HEK293T (cell line): ENCODE results near the gene MAD1L1.
A peak's percentile ranks its signal among the peaks of the same experiment; 100 is the strongest.

ENCODE experiments used
- CTCF ChIA-PET: fragments of 350-600 bp; formaldehyde crosslinking; extraction: SDS; loops from one replicate; lab custom pipeline; 2021; ENCODE audit warnings: antibody characterized with exemption, inconsistent platforms; lab: Yijun Ruan, JAX
- POLR2A ChIA-PET: fragments of 350-600 bp; formaldehyde crosslinking; extraction: SDS; loops from one replicate; lab custom pipeline; 2020; ENCODE audit warnings: antibody characterized with exemption, inconsistent platforms; lab: Yijun Ruan, JAX
- DNase-seq: peaks from one replicate; pipeline ENCODE4 v3.0.0; 2012; ENCODE audit warnings: mixed read lengths; ENCODE audit errors: extremely low spot score
- ARNT ChIP-seq: fragments of 450-650 bp; IDR thresholded peaks from 2 replicates; pipeline ENCODE4 v1.6.1; 2017; ENCODE audit warnings: mild to moderate bottlenecking
- BHLHE40 ChIP-seq: fragments of 450-650 bp; IDR thresholded peaks from 2 replicates; pipeline ENCODE4 v1.6.1; 2016; ENCODE audit warnings: mild to moderate bottlenecking, moderate library complexity, borderline replicate concordance
- CTBP1 ChIP-seq: fragments of 450-650 bp; IDR thresholded peaks from 2 replicates; pipeline ENCODE4 v1.6.1; 2016; ENCODE audit warnings: borderline replicate concordance
- ELF4 ChIP-seq: fragments of 450-650 bp; IDR thresholded peaks from 2 replicates; pipeline ENCODE4 v1.6.1; 2017; ENCODE audit warnings: antibody characterized with exemption
- FOXA1 ChIP-seq: fragments of 450-650 bp; IDR thresholded peaks from 2 replicates; pipeline ENCODE4 v1.6.1; 2016; ENCODE audit warnings: mild to moderate bottlenecking
- FOXK2 ChIP-seq: fragments of 450-650 bp; IDR thresholded peaks from 2 replicates; pipeline ENCODE4 v1.6.1; 2016; ENCODE audit warnings: mild to moderate bottlenecking
- FOXM1 ChIP-seq: fragments of 450-650 bp; IDR thresholded peaks from 2 replicates; pipeline ENCODE4 v1.6.1; 2017; ENCODE audit warnings: mild to moderate bottlenecking, borderline replicate concordance
- HDGF ChIP-seq: fragments of 450-650 bp; IDR thresholded peaks from 2 replicates; pipeline ENCODE4 v1.6.1; 2017; ENCODE audit warnings: antibody characterized with exemption, borderline replicate concordance
- L3MBTL2 ChIP-seq: fragments of 450-650 bp; conservative IDR thresholded peaks from 2 replicates; pipeline ENCODE4 v1.6.1; 2016; ENCODE audit warnings: mild to moderate bottlenecking
- LEF1 ChIP-seq: fragments of 450-650 bp; IDR thresholded peaks from 2 replicates; pipeline ENCODE4 v1.6.1; 2017; ENCODE audit warnings: mild to moderate bottlenecking, borderline replicate concordance
- NFRKB ChIP-seq: fragments of 450-650 bp; IDR thresholded peaks from 2 replicates; pipeline ENCODE4 v1.6.1; 2016; ENCODE audit warnings: mild to moderate bottlenecking, moderate library complexity
- PKNOX1 ChIP-seq: fragments of 450-650 bp; IDR thresholded peaks from 2 replicates; pipeline ENCODE4 v1.6.1; 2016
- SP1 ChIP-seq: fragments of 450-650 bp; IDR thresholded peaks from 2 replicates; pipeline ENCODE4 v1.6.1; 2017
- SUZ12 ChIP-seq: fragments of 450-650 bp; IDR thresholded peaks from 2 replicates; pipeline ENCODE4 v1.6.1; 2016; ENCODE audit warnings: mild to moderate bottlenecking
- TARDBP ChIP-seq: fragments of 450-650 bp; IDR thresholded peaks from 2 replicates; pipeline ENCODE4 v1.6.1; 2016
- ZNF384 ChIP-seq: fragments of 450-650 bp; IDR thresholded peaks from 2 replicates; pipeline ENCODE4 v1.6.1; 2016

Gene MAD1L1

GRCh38 chr7:2232766-2233520 lies at the start of gene MAD1L1:
Gene MAD1L1 (minus strand): TSS chr7:2232945. CDS start chr7:2230133, 2,812 bp downstream.
- peak; percentile 82; the same call in 1 of the 2 replicates for TF ChIP-seq TARDBP
- no peak for TF ChIP-seq ZNF384
- ChIA-PET CTCF (interaction anchor here (1.0 kb wide), 1 partner anchor 573 kb away, joined by 3 read pairs; no protein-coding TSS in a partner anchor), POLR2A (interaction anchor here (1.1 to 3.0 kb wide), 4 partner anchors 9 to 37 kb away, joined by 3 to 20 read pairs (median 4); partner anchors contain the start of genes MRM2 and NUDT1)
- peak; percentile 94 for DNase-seq

- no peak for TF ChIP-seq SUZ12
- TF ChIP-seq FOXM1, result no peak
- no peak for TF ChIP-seq HDGF
- TF ChIP-seq SP1, result no peak
- TF ChIP-seq BHLHE40, result no peak
- no peak for TF ChIP-seq L3MBTL2
- no peak for TF ChIP-seq ARNT
- no peak for TF ChIP-seq CTBP1
- no peak for DNase-seq
- POLR2A ChIA-PET, result no interaction called here
- CTCF ChIA-PET, result no interaction called here
Measured at GRCh38 chr7:2282185-2282751, 49.5 kb upstream of the MAD1L1 start.

- TF ChIP-seq NFRKB, result no peak
- TF ChIP-seq FOXK2, result no peak
- TF ChIP-seq ELF4, result no peak
- no peak for TF ChIP-seq LEF1
- no peak for TF ChIP-seq FOXA1
- CTCF ChIA-PET, result no interaction called here
Measured at GRCh38 chr7:2281541-2281940, 48.8 kb upstream of the MAD1L1 start.

GRCh38 chr7:2280424-2280823 lies 47.7 kb upstream of the MAD1L1 start:
- no peak for DNase-seq
- CTCF ChIA-PET, result interaction anchor here (0.6 to 0.7 kb wide), 2 partner anchors 1230 to 1304 kb away, joined by 3 to 7 read pairs; no protein-coding TSS in a partner anchor
- POLR2A ChIA-PET, result no interaction called here
- TF ChIP-seq FOXK2 (no peak), BHLHE40 (no peak), SP1 (no peak), FOXA1 (no peak), ARNT (no peak), SUZ12 (no peak), L3MBTL2 (no peak), TARDBP (no peak)

More at GRCh38 chr7:2281541-2281940, 48.8 kb upstream of the MAD1L1 start:
- POLR2A ChIA-PET, result no interaction called here
- no peak for DNase-seq

- CTCF ChIA-PET, result interaction anchor here (0.6 kb wide), 1 partner anchor 1303 kb away, joined by 3 read pairs; no protein-coding TSS in a partner anchor
- DNase-seq, result no peak
- POLR2A ChIA-PET, result no interaction called here
- TF ChIP-seq PKNOX1, result no peak
- no peak for TF ChIP-seq ELF4
- no peak for TF ChIP-seq ZNF384
- TF ChIP-seq ARNT, result no peak
- no peak for TF ChIP-seq NFRKB
- TF ChIP-seq SP1, result no peak
- no peak for TF ChIP-seq FOXA1
- TF ChIP-seq HDGF, result no peak
Measured at GRCh38 chr7:2279896-2280295, 47.2 kb upstream of the MAD1L1 start.

GRCh38 chr7:2278026-2278425 lies 45.3 kb upstream of the MAD1L1 start:
- ChIA-PET POLR2A (no interaction called here), CTCF (no interaction called here)
- TF ChIP-seq LEF1, result no peak
- no peak for TF ChIP-seq PKNOX1
- no peak for TF ChIP-seq NFRKB
- TF ChIP-seq SUZ12, result no peak
- no peak for TF ChIP-seq ZNF384
- TF ChIP-seq SP1, result no peak
- TF ChIP-seq FOXK2, result no peak
- TF ChIP-seq TARDBP, result no peak
- no peak for TF ChIP-seq CTBP1
- DNase-seq, result no peak

- no peak for DNase-seq
- no peak for TF ChIP-seq ARNT
- no peak for TF ChIP-seq ZNF384
- no peak for TF ChIP-seq NFRKB
- no peak for TF ChIP-seq L3MBTL2
- no peak for TF ChIP-seq FOXM1
- no peak for TF ChIP-seq PKNOX1
- TF ChIP-seq CTBP1, result no peak
- no peak for TF ChIP-seq SP1
- POLR2A ChIA-PET, result no interaction called here
- CTCF ChIA-PET, result no interaction called here
Measured at GRCh38 chr7:2276107-2276506, 43.4 kb upstream of the MAD1L1 start.
